GM12873 (cell line): ENCODE measurements around the gene SLC5A9.

ENCODE experiments used
- CTCF ChIP-seq: IDR thresholded peaks from 2 replicates; pipeline ENCODE4 v1.5.1; 2012; ENCODE audit warnings: low read depth, mild to moderate bottlenecking, moderate library complexity, low read length, control low read depth; ENCODE audit not compliant: insufficient read depth; ENCODE audit errors: missing control alignments

Gene SLC5A9

GRCh38 chr1:48190881-48191280, 31.6 kb upstream of the SLC5A9 start:
- no peak for TF ChIP-seq CTCF

DNA sequence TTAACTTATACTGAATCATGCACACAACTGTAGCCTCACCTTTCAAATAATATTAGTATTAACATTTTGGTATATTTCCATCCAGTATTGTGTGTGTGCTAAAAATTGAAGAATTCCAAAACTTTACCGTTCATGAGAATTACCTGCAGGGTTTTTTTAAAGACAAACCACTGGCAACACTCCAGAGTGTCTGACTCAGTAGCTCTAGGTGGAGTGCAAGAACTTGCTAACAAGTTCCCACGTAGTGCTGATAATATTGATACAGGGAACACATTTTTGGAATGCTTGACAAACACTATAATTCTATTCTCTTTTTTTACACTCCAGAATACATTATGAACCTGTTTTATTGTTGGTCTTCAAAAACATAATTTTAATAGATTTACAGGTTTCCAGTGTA, 27.7 kb upstream of the SLC5A9 start:
- no peak for TF ChIP-seq CTCF

- no peak for TF ChIP-seq CTCF
These were observed 26.3 kb upstream of the SLC5A9 start for GRCh38 chr1:48196237-48196636.

GRCh38 chr1:48198970-48199369, 23.5 kb upstream of the SLC5A9 start:
- no peak for TF ChIP-seq CTCF

DNA sequence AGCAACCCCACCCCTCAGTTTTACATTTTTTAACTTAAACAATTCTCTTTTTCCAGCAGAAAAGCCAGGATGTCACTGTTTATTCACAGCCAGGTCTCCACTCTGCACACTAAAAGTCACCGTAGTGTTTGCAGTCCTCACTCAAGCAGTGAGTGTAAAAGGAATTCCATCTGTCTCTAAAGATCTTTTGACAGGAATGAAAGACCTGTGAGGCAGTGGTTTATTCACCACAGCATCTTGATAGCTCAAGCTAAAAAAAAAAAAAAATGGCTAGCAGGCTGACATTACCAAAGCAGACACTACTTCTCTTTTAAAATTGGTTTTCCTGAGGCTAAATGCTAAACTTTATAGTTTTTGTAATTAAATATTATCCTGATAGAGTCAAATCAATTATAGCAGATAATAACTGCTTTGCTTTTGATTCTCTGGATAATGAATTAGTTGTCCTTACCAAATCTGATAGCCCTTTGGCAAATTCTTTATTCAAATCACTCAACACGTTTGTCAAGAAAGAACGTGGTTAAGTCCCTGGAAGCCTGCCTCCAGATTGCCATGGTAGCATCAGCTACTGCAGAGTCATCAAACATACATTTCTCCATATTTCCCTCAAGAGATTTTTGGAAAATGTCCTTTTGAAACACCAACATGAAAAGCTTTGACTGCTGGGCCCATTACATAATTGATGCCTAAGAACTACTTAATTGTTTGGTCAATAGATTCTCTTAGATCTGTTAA, 22.2 kb upstream of the SLC5A9 start:
- TF ChIP-seq CTCF: no peak

DNA sequence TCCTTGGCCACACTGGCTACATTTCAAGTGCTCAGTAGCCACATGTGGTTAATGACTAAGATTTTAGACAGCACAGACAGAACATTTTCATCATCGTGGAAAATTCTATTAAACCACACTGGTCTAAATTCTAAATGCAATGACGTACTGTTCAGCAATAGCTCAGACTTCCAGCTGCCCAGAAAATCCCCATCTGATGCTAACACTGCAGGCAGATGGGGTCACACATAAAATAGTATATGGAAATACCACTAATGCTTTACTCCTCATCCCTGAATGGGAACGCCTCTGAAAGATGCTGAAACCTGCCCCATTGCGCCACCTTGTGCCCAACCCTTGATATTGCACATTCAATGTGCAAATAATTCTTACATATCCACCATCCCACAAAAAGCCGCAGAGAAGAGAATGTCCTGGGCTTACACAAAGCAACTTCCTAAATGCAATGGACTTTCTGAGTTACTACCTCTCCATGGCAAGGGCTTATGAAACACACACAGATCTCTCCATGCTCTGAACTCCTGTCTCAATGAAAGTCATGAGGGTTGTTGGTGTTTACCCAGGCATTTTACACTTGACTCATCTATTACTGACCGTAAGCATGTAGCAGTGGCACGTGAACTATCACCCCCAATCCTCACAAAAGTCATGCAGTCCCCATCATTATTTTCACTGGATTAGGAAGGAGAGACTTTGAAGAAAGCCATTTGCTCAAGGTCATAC, 20.3 kb upstream of the SLC5A9 start:
- peak; percentile 81 for TF ChIP-seq CTCF

GRCh38 chr1:48203287-48203900, 19.1 kb upstream of the SLC5A9 start:
- TF ChIP-seq CTCF: peak; percentile 67
